Measurements from ENCODE around the gene OR13C4. TPM values are rescaled to one million over a fixed set of nuclear protein-coding genes. Genes with fewer than 3 reads are reported as not detected.

The OR13C4 gene
- total RNA-seq, 1 donor from 2014 or later = not detected

GRCh38 chr9:104482921-104483570 lies 44.0 kb downstream of the OR13C4 start:
- H3K27me3 ChIP-seq (ENCODE audit: control insufficient read depth, insufficient read depth, low read length) = no peaks in the 10 kb centered on the region
- H3K36me3 ChIP-seq (ENCODE audit: control insufficient read depth, insufficient read depth, low read length) = no peaks in the 10 kb centered on the region
- FAIRE-seq = no peak
- H3K4me3 ChIP-seq (ENCODE audit: low read depth, low read length) = no peak overlapping the region
- DNase-seq (ENCODE audit: low read depth) = no peak
- TF ChIP-seq CTCF (IDR thresholded peaks at IDR 0.05; ENCODE audit: insufficient read depth, low read length, severe bottlenecking) = no peak

Other genes with a start within 250 kb of the OR13C4 start
- gene OR13F1, start 22.9 kb downstream of the OR13C4 start, total RNA-seq = not detected in 2 replicates
- not detected in 2 replicates for gene OR13C3, start 9.6 kb upstream of the OR13C4 start, total RNA-seq
- not detected in 2 replicates for gene OR13C8, start 42.0 kb upstream of the OR13C4 start, total RNA-seq
- not detected in 2 replicates for gene OR13C5, start 72.2 kb upstream of the OR13C4 start, total RNA-seq
- not detected in 2 replicates for gene OR13C2, start 78.4 kb upstream of the OR13C4 start, total RNA-seq
- not detected in 2 replicates for gene OR13C9, start 91.0 kb upstream of the OR13C4 start, total RNA-seq
- not detected in 2 replicates for gene OR13D1, start 167.3 kb upstream of the OR13C4 start, total RNA-seq
- gene NIPSNAP3A, start 220.5 kb upstream of the OR13C4 start, total RNA-seq = 26.9 and 30.6 TPM in 2 replicates
- 0.26 and 0.51 TPM in 2 replicates for gene NIPSNAP3B, start 236.9 kb upstream of the OR13C4 start, total RNA-seq